ENCODE data around the gene PAM16. TPM values are rescaled to one million over a fixed set of nuclear protein-coding genes. Genes with fewer than 3 reads are reported as not detected.

PAM16 gene
- total and polyA plus RNA-seq, 2 of the 8 experiments (the other 6 are each of a cell fraction or from before 2014, with no cell fraction given), result 78.3 to 198 TPM

GRCh38 chr16:4301177-4301576, 49.9 kb downstream of the PAM16 start (continued):
- TF ChIP-seq CHD7 (IDR thresholded peaks at IDR 0.05; ENCODE audit: insufficient replicate concordance, low read length), result no peak
- TF ChIP-seq CTBP2 (IDR thresholded peaks at IDR 0.05; ENCODE audit: borderline replicate concordance, insufficient read depth, insufficient read length, low read length), result no peak
- TF ChIP-seq CBX8 (IDR thresholded peaks at IDR 0.05; ENCODE audit: borderline replicate concordance, low read depth, low read length), result no peak
- no peak for TF ChIP-seq CBX5 (IDR thresholded peaks at IDR 0.05; ENCODE audit: low read depth, low read length)
- no peak for TF ChIP-seq GABPA (IDR thresholded peaks at IDR 0.05; ENCODE audit: borderline replicate concordance, insufficient read depth, low read length)
- no peak for TF ChIP-seq MAFK (IDR thresholded peaks at IDR 0.05; ENCODE audit: low read depth, low read length)
- TF ChIP-seq E2F6 (IDR thresholded peaks at IDR 0.05), result no peak
- TF ChIP-seq ATF3 (IDR thresholded peaks at IDR 0.05; ENCODE audit: insufficient read depth, low read depth, low read length), result no peak
- TF ChIP-seq SIX5 (IDR thresholded peaks at IDR 0.05; ENCODE audit: low read depth, low read length), result no peak
- TF ChIP-seq CHD1 (IDR thresholded peaks at IDR 0.05; ENCODE audit: low read depth, low read length), result no peak
- TF ChIP-seq KDM5A (IDR thresholded peaks at IDR 0.05; ENCODE audit: low read length), result no peak
